NCI-H345 (cell line): ENCODE results near the gene ABCB6.

Experiments used
- DNase-seq: peaks from one replicate; lab custom pipeline; 2025; lab: John Stamatoyannopoulos, UW

Gene ABCB6

GRCh38 chr2:219184121-219184520 is 34.6 kb downstream of the ABCB6 start:
- no peak for DNase-seq

- no peak for DNase-seq
These were observed 35.5 kb downstream of the ABCB6 start for GRCh38 chr2:219183151-219183772.

- no peak for DNase-seq
These were observed 36.2 kb downstream of the ABCB6 start for GRCh38 chr2:219182331-219183150.

GRCh38 chr2:219181531-219181930 is 37.2 kb downstream of the ABCB6 start:
- no peak for DNase-seq

GRCh38 chr2:219180961-219181360 is 37.8 kb downstream of the ABCB6 start:
- DNase-seq = no peak

- no peak for DNase-seq
These were observed 38.9 kb downstream of the ABCB6 start for GRCh38 chr2:219179601-219180465.

GRCh38 chr2:219178377-219179175 is 40.2 kb downstream of the ABCB6 start:
- DNase-seq = peak; percentile 36

- peak; percentile 88 for DNase-seq
These were observed 41.0 kb downstream of the ABCB6 start, which contains the start of gene RETREG2 for GRCh38 chr2:219177552-219178376. Gene RETREG2, plus strand, starts transcription at chr2:219178275. Its CDS starts 78 bp downstream, at chr2:219178353.

GRCh38 chr2:219176818-219177551 is 41.8 kb downstream of the ABCB6 start, which contains the start of gene CNPPD1:
Gene CNPPD1, minus strand, starts transcription at chr2:219176925. Its CDS starts 97 bp downstream, at chr2:219176828.
- DNase-seq = peak; percentile 88

- DNase-seq = peak; percentile 59
These were observed 42.6 kb downstream of the ABCB6 start for GRCh38 chr2:219175928-219176817.

- DNase-seq = no peak
These were observed 43.3 kb downstream of the ABCB6 start for GRCh38 chr2:219175486-219175885.

GRCh38 chr2:219174801-219175200 is 44.0 kb downstream of the ABCB6 start:
- no peak for DNase-seq

GRCh38 chr2:219174146-219174545 is 44.6 kb downstream of the ABCB6 start:
- no peak for DNase-seq

GRCh38 chr2:219173176-219173575 is 45.6 kb downstream of the ABCB6 start:
- no peak for DNase-seq

- no peak for DNase-seq
These were observed 46.3 kb downstream of the ABCB6 start for GRCh38 chr2:219172231-219173154.

- DNase-seq = peak; percentile 34
These were observed 47.5 kb downstream of the ABCB6 start for GRCh38 chr2:219171231-219171651.

- no peak for DNase-seq
These were observed 48.7 kb downstream of the ABCB6 start, which contains the start of gene SLC23A3 for GRCh38 chr2:219169930-219170654. Gene SLC23A3, minus strand, starts transcription at chr2:219170029. Its CDS starts 45 bp downstream, at chr2:219169984.
